Liver (tissue), 9 donors: ENCODE data around the gene NEB. TPM values are rescaled to one million over a fixed set of nuclear protein-coding genes. Genes with fewer than 3 reads are reported as not detected.

Source experiments
- DNase-seq: peaks from one replicate; pipeline ENCODE4 v3.0.0-alpha.2; 2017; ENCODE audit warnings: low spot score
- H3K27ac ChIP-seq, 2 donors: one replicate each; pipeline ENCODE4 v1.7.0; 2013; ENCODE audit warnings: inconsistent platforms in 2 of 2, low read length in 2 of 2, control low read depth in 1 of 2, low read depth in 1 of 2, mild to moderate bottlenecking in 1 of 2
- H3K27me3 ChIP-seq, 4 donors: one replicate each; pipeline versions ENCODE4 v1.6.1 to v1.7.0; 2013; ENCODE audit warnings: low read length in 3 of 4, inconsistent platforms in 1 of 4, mild to moderate bottlenecking in 1 of 4, moderate library complexity in 1 of 4; ENCODE audit not compliant: control insufficient read depth in 4 of 4, insufficient read depth in 4 of 4
- H3K36me3 ChIP-seq, 4 donors: one replicate each; pipeline versions ENCODE4 v1.6.1 to v1.7.0; 2013; ENCODE audit warnings: low read length in 3 of 4, mild to moderate bottlenecking in 3 of 4, low read depth in 1 of 4, moderate library complexity in 1 of 4; ENCODE audit not compliant: control insufficient read depth in 4 of 4, insufficient read depth in 3 of 4
- H3K4me1 ChIP-seq, 4 donors: one replicate each; pipeline versions ENCODE4 v1.6.1 to v1.7.0; 2013; ENCODE audit warnings: low read length in 3 of 4, mild to moderate bottlenecking in 3 of 4, moderate library complexity in 1 of 4; ENCODE audit not compliant: control insufficient read depth in 4 of 4, insufficient read depth in 4 of 4
- H3K4me3 ChIP-seq, 3 donors: one replicate each; pipeline versions ENCODE4 v1.6.1 to v1.7.0; 2013; ENCODE audit warnings: low read length in 3 of 3, control low read depth in 1 of 3, low read depth in 1 of 3, mild to moderate bottlenecking in 1 of 3
- H3K9ac ChIP-seq, 2 donors: one replicate each; pipeline ENCODE4 v1.7.0; 2013; ENCODE audit warnings: low read length in 2 of 2, mild to moderate bottlenecking in 2 of 2, moderate library complexity in 2 of 2, control low read depth in 1 of 2, low read depth in 1 of 2
- H3K9me3 ChIP-seq, 4 donors: one replicate each; pipeline versions ENCODE4 v1.6.1 to v1.7.0; 2013; ENCODE audit warnings: low read length in 3 of 4; ENCODE audit not compliant: control insufficient read depth in 4 of 4
- EGR1 ChIP-seq, 2 donors: IDR thresholded peaks; 2 replicates each; pipeline ENCODE4 v1.6.1; 2016 to 2018; ENCODE audit warnings: antibody characterized with exemption in 2 of 2, low read depth in 2 of 2
- FOXA1 ChIP-seq: IDR thresholded peaks from 2 replicates; pipeline ENCODE4 v1.6.1; 2016; ENCODE audit warnings: antibody characterized with exemption
- FOXA2 ChIP-seq: IDR thresholded peaks from 2 replicates; pipeline ENCODE4 v1.6.1; 2016; ENCODE audit warnings: antibody characterized with exemption
- GABPA ChIP-seq, 2 donors: IDR thresholded peaks in 1 of 2; conservative IDR thresholded peaks in 1 of 2; 2 replicates each; pipeline ENCODE4 v1.6.1; 2016; ENCODE audit warnings: antibody characterized with exemption in 2 of 2, mild to moderate bottlenecking in 1 of 2, moderate library complexity in 1 of 2
- HNF4A ChIP-seq, 2 donors: conservative IDR thresholded peaks; 2 replicates each; pipeline ENCODE4 v1.6.1; 2016; ENCODE audit warnings: antibody characterized with exemption in 2 of 2, mild to moderate bottlenecking in 2 of 2
- HNF4G ChIP-seq: IDR thresholded peaks from 2 replicates; pipeline ENCODE4 v1.6.1; 2016; ENCODE audit warnings: antibody characterized with exemption
- JUND ChIP-seq, 2 donors: IDR thresholded peaks; 2 replicates each; pipeline ENCODE4 v1.6.1; 2016; ENCODE audit warnings: antibody characterized with exemption in 2 of 2
- MAX ChIP-seq: IDR thresholded peaks from 2 replicates; pipeline ENCODE4 v1.6.1; 2016; ENCODE audit warnings: antibody characterized with exemption
- NR2F2 ChIP-seq: IDR thresholded peaks from 2 replicates; pipeline ENCODE4 v1.6.1; 2016; ENCODE audit warnings: antibody characterized with exemption
- REST ChIP-seq: IDR thresholded peaks from 2 replicates; pipeline ENCODE4 v1.6.1; 2016; ENCODE audit warnings: antibody characterized with exemption, mild to moderate bottlenecking
- RXRA ChIP-seq, 2 donors: IDR thresholded peaks; 2 replicates each; pipeline ENCODE4 v1.6.1; 2017 to 2018; ENCODE audit warnings: antibody characterized with exemption in 2 of 2, mild to moderate bottlenecking in 1 of 2
- SP1 ChIP-seq: IDR thresholded peaks from 2 replicates; pipeline ENCODE4 v1.6.1; 2018; ENCODE audit warnings: antibody characterized with exemption, mild to moderate bottlenecking
- TAF1 ChIP-seq: conservative IDR thresholded peaks from 2 replicates; pipeline ENCODE4 v1.6.1; 2016; ENCODE audit warnings: antibody characterized with exemption, mild to moderate bottlenecking
- YY1 ChIP-seq: IDR thresholded peaks from 2 replicates; pipeline ENCODE4 v1.6.1; 2016; ENCODE audit warnings: antibody characterized with exemption, mild to moderate bottlenecking
- WGBS: extraction: QIAGEN DNeasy Blood & Tissue Kit; methylation state at CpG from one replicate; pipeline ENCODE4 v1.1.7; 2013; 5-methylcytosine and 5-hydroxymethylcytosine counted together
- polyA plus RNA-seq, 2 donors: library from polyadenylated mRNA; stranded (reverse) in 1 of 2; unstranded in 1 of 2; fragments of 200-250 nt in 1 of 2; fragments of >200 nt in 1 of 2; fragmentation: Nextera tagmentation in 1 of 2; extraction: Ambion mirVana in 1 of 2; gene quantifications; one replicate each; pipeline versions ENCODE4 v1.2.1 to v1.2.3, GENCODE V29; 2013 to 2015
- total RNA-seq, 2 donors: library from RNA; depleted of rRNA; stranded (reverse); fragments of >200 nt; gene quantifications; one replicate each; pipeline ENCODE4 v1.2.3, GENCODE V29; 2014
- TF ChIP-seq, protein P1 (sequence below): fragments of 150-350 bp; IDR thresholded peaks from 2 replicates; pipeline ENCODE4 v1.5.1; 2017; ENCODE audit warnings: improper control_type of control experiment, low read depth, low read length; ENCODE audit not compliant: missing input control
- TF ChIP-seq, protein P2 (sequence below): IDR thresholded peaks from 2 replicates; pipeline ENCODE4 v1.6.1; 2016; ENCODE audit warnings: antibody characterized with exemption
- TF ChIP-seq, protein P3 (sequence below): IDR thresholded peaks from 2 replicates; pipeline ENCODE4 v1.6.1; 2016; ENCODE audit warnings: antibody characterized with exemption
- donor health status: healthy.
- donor health status: healthy.
- donor health status: healthy.
- donor health status: healthy.
- donor health status: healthy.

NEB gene
- total and polyA plus RNA-seq, 4 donors: 0.28 to 6.4 (median 2.7) TPM

- TF ChIP-seq SP1 (no peak), EGR1 (IDR thresholded peaks at IDR 0.05; ENCODE audit: low read depth in 2 of 2) (no peak)
These were observed 63.9 kb downstream of the NEB start (continued) for GRCh38 chr2:151670346-151670745.

GRCh38 chr2:151669585-151670081 is 64.6 kb downstream of the NEB start:
- no peak for DNase-seq
- H3K36me3 ChIP-seq: no peaks in the 10 kb centered on the region
- no peaks in the 10 kb centered on the region for H3K9me3 ChIP-seq
- H3K4me1 ChIP-seq: no peaks in the 10 kb centered on the region
- H3K9ac ChIP-seq: no peak overlapping the region
- TF ChIP-seq REST (no peak), FOXA1 (no peak), YY1 (no peak), RXRA (IDR thresholded peaks at IDR 0.05) (no peak), FOXA2 (no peak), JUND (IDR thresholded peaks at IDR 0.05) (no peak), SP1 (no peak), EGR1 (IDR thresholded peaks at IDR 0.05; ENCODE audit: low read depth in 2 of 2) (no peak), HNF4G (no peak), HNF4A (conservative IDR thresholded peaks at IDR 0.05) (no peak)
- TF ChIP-seq, protein P1, sequence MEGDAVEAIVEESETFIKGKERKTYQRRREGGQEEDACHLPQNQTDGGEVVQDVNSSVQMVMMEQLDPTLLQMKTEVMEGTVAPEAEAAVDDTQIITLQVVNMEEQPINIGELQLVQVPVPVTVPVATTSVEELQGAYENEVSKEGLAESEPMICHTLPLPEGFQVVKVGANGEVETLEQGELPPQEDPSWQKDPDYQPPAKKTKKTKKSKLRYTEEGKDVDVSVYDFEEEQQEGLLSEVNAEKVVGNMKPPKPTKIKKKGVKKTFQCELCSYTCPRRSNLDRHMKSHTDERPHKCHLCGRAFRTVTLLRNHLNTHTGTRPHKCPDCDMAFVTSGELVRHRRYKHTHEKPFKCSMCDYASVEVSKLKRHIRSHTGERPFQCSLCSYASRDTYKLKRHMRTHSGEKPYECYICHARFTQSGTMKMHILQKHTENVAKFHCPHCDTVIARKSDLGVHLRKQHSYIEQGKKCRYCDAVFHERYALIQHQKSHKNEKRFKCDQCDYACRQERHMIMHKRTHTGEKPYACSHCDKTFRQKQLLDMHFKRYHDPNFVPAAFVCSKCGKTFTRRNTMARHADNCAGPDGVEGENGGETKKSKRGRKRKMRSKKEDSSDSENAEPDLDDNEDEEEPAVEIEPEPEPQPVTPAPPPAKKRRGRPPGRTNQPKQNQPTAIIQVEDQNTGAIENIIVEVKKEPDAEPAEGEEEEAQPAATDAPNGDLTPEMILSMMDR: no peak
- TF ChIP-seq, protein P2, sequence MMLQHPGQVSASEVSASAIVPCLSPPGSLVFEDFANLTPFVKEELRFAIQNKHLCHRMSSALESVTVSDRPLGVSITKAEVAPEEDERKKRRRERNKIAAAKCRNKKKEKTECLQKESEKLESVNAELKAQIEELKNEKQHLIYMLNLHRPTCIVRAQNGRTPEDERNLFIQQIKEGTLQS: no peak
- WGBS: 81% methylated on average over 6 of the region's 6 CpGs
- no peak overlapping the region for H3K4me3 ChIP-seq
- no peaks in the 10 kb centered on the region for H3K27me3 ChIP-seq
- H3K27ac ChIP-seq: no peak overlapping the region

DNA sequence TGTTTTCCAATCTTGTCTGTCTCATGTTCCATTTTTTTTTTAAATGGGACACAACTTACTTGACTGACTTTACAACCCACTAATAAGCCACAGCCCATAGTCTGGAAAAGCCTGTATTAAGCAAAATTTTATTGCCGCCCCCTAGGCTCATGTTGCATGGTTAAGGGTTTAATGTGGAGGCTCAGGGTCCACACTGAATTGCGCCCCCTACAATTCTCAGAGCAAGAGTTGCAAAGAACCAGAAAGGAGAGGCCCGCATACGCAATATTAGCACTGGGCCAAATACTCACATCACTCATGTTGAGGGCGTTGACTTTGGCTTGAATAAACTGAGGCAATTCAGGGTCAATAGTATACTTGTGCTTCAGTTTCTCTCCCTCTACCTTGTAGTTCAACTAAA is 65.5 kb downstream of the NEB start:
- Histone ChIP-seq H3K9me3 (no peaks in the 10 kb centered on the region), H3K36me3 (no peaks in the 10 kb centered on the region), H3K27me3 (no peaks in the 10 kb centered on the region), H3K27ac (no peak overlapping the region), H3K9ac (no peak overlapping the region), H3K4me3 (no peak overlapping the region), H3K4me1 (no peaks in the 10 kb centered on the region)
- TF ChIP-seq NR2F2 (no peak), TAF1 (no peak), RXRA (IDR thresholded peaks at IDR 0.05) (no peak), MAX (no peak), HNF4A (conservative IDR thresholded peaks at IDR 0.05) (no peak), HNF4G (no peak), YY1 (no peak), REST (no peak), SP1 (no peak), EGR1 (IDR thresholded peaks at IDR 0.05; ENCODE audit: low read depth in 2 of 2) (no peak), GABPA (IDR thresholded peaks at IDR 0.05 in 1 of 2, conservative IDR thresholded peaks at IDR 0.05 in 1 of 2) (no peak)
- TF ChIP-seq, protein P3, sequence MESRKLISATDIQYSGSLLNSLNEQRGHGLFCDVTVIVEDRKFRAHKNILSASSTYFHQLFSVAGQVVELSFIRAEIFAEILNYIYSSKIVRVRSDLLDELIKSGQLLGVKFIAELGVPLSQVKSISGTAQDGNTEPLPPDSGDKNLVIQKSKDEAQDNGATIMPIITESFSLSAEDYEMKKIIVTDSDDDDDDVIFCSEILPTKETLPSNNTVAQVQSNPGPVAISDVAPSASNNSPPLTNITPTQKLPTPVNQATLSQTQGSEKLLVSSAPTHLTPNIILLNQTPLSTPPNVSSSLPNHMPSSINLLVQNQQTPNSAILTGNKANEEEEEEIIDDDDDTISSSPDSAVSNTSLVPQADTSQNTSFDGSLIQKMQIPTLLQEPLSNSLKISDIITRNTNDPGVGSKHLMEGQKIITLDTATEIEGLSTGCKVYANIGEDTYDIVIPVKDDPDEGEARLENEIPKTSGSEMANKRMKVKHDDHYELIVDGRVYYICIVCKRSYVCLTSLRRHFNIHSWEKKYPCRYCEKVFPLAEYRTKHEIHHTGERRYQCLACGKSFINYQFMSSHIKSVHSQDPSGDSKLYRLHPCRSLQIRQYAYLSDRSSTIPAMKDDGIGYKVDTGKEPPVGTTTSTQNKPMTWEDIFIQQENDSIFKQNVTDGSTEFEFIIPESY: no peak
- TF ChIP-seq, protein P2: no peak
- 97% methylated on average over 5 of the region's 5 CpGs for WGBS
- DNase-seq: no peak
